NT2/D1 (cell line): ENCODE measurements around the gene ULK1.

ENCODE experiments used
- DNase-seq: peaks from one replicate; pipeline ENCODE4 v3.0.0-alpha.2; 2011; ENCODE audit warnings: low read depth, low spot score
- H3K27me3 ChIP-seq: 2 replicates; pipeline ENCODE4 v1.6.0; 2011; ENCODE audit warnings: mild to moderate bottlenecking; ENCODE audit not compliant: insufficient read length, insufficient read depth
- H3K36me3 ChIP-seq: 2 replicates; pipeline ENCODE4 v1.6.1; 2011; ENCODE audit warnings: mild to moderate bottlenecking, low read length, mixed read lengths; ENCODE audit not compliant: insufficient read depth, insufficient read length
- H3K4me1 ChIP-seq: 2 replicates; pipeline ENCODE4 v1.5.1; 2011; ENCODE audit not compliant: insufficient read depth, insufficient read length
- H3K4me3 ChIP-seq: 2 replicates; pipeline ENCODE4 v1.5.1; 2011; ENCODE audit warnings: low read depth; ENCODE audit not compliant: insufficient read length
- H3K9ac ChIP-seq: 2 replicates; pipeline ENCODE4 v1.6.0; 2011; ENCODE audit warnings: low read depth; ENCODE audit not compliant: insufficient read length
- H3K9me3 ChIP-seq: 2 replicates; pipeline ENCODE4 v1.5.1; 2011; ENCODE audit warnings: mild to moderate bottlenecking, low read length; ENCODE audit not compliant: insufficient read depth
- SUZ12 ChIP-seq: IDR thresholded peaks from 2 replicates; pipeline ENCODE4 v1.6.1; 2011; ENCODE audit not compliant: insufficient read length, insufficient read depth; ENCODE audit errors: extremely low read depth
- YY1 ChIP-seq: IDR thresholded peaks from 2 replicates; pipeline ENCODE4 v1.6.1; 2011; ENCODE audit not compliant: insufficient read length, insufficient read depth
- ZNF274 ChIP-seq: IDR thresholded peaks from 2 replicates; pipeline ENCODE4 v1.6.1; 2011; ENCODE audit warnings: mild to moderate bottlenecking, low read depth, low read length

Gene ULK1

GRCh38 chr12:131929581-131930456, 35.4 kb downstream of the ULK1 start:
- Histone ChIP-seq H3K9ac (peak overlapping the region; percentile 94), H3K4me3 (peak overlapping the region; percentile 98), H3K27me3 (no peaks in the 10 kb centered on the region), H3K4me1 (peaks cover 8% of the 10 kb centered on the region), H3K9me3 (peaks cover 11% of the 10 kb centered on the region; the same call in 1 of the 2 replicates), H3K36me3 (peaks cover 51% of the 10 kb centered on the region)
- no peak for DNase-seq
- TF ChIP-seq ZNF274, result no peak
- no peak for TF ChIP-seq YY1

- no peaks in the 10 kb centered on the region for H3K27me3 ChIP-seq
- DNase-seq, result no peak
- H3K9ac ChIP-seq, result peak overlapping the region; percentile 94
- H3K36me3 ChIP-seq, result peaks cover 57% of the 10 kb centered on the region
- H3K9me3 ChIP-seq, result peaks cover 11% of the 10 kb centered on the region; the same call in 1 of the 2 replicates
- TF ChIP-seq SUZ12 (no peak), YY1 (no peak), ZNF274 (no peak)
- H3K4me3 ChIP-seq, result peak overlapping the region; percentile 98
- peaks cover 8% of the 10 kb centered on the region for H3K4me1 ChIP-seq
Measured at GRCh38 chr12:131930510-131930909, 36.1 kb downstream of the ULK1 start.

GRCh38 chr12:131933387-131933786, 39.0 kb downstream of the ULK1 start:
- Histone ChIP-seq H3K27me3 (no peaks in the 10 kb centered on the region), H3K9ac (no peak overlapping the region), H3K4me1 (peaks cover 3% of the 10 kb centered on the region), H3K9me3 (no peaks in the 10 kb centered on the region), H3K4me3 (no peak overlapping the region), H3K36me3 (peaks cover 85% of the 10 kb centered on the region)
- DNase-seq, result no peak
- no peak for TF ChIP-seq SUZ12
- no peak for TF ChIP-seq ZNF274
- no peak for TF ChIP-seq YY1

GRCh38 chr12:131934535-131934934, 40.1 kb downstream of the ULK1 start:
- peaks cover 96% of the 10 kb centered on the region for H3K36me3 ChIP-seq
- TF ChIP-seq ZNF274 (no peak), YY1 (no peak), SUZ12 (no peak)
- DNase-seq, result no peak
- H3K9ac ChIP-seq, result no peak overlapping the region
- H3K9me3 ChIP-seq, result no peaks in the 10 kb centered on the region
- H3K27me3 ChIP-seq, result no peaks in the 10 kb centered on the region
- H3K4me3 ChIP-seq, result no peak overlapping the region
- H3K4me1 ChIP-seq, result peaks cover 3% of the 10 kb centered on the region

GRCh38 chr12:131938082-131938481, 43.7 kb downstream of the ULK1 start:
- DNase-seq, result no peak
- Histone ChIP-seq H3K36me3 (peaks cover 93% of the 10 kb centered on the region), H3K9me3 (no peaks in the 10 kb centered on the region), H3K4me3 (no peak overlapping the region), H3K9ac (no peak overlapping the region), H3K27me3 (no peaks in the 10 kb centered on the region), H3K4me1 (peaks cover 2% of the 10 kb centered on the region)
- TF ChIP-seq SUZ12 (no peak), ZNF274 (no peak), YY1 (no peak)

GRCh38 chr12:131939007-131939406, 44.6 kb downstream of the ULK1 start:
- no peak for TF ChIP-seq ZNF274
- TF ChIP-seq SUZ12, result no peak
- no peak for TF ChIP-seq YY1
- peaks cover 93% of the 10 kb centered on the region for H3K36me3 ChIP-seq
- H3K27me3 ChIP-seq, result no peaks in the 10 kb centered on the region
- H3K4me3 ChIP-seq, result no peak overlapping the region
- H3K9ac ChIP-seq, result no peak overlapping the region
- no peak for DNase-seq
- H3K9me3 ChIP-seq, result no peaks in the 10 kb centered on the region
- peaks cover 2% of the 10 kb centered on the region for H3K4me1 ChIP-seq

- peaks cover 2% of the 10 kb centered on the region for H3K4me1 ChIP-seq
- TF ChIP-seq YY1 (no peak), SUZ12 (no peak), ZNF274 (no peak)
- DNase-seq, result no peak
- no peaks in the 10 kb centered on the region; the same call in 1 of the 2 replicates for H3K9me3 ChIP-seq
- H3K27me3 ChIP-seq, result no peaks in the 10 kb centered on the region
- no peak overlapping the region for H3K4me3 ChIP-seq
- peaks cover 93% of the 10 kb centered on the region for H3K36me3 ChIP-seq
- no peak overlapping the region for H3K9ac ChIP-seq
Measured at GRCh38 chr12:131940141-131940547, 45.7 kb downstream of the ULK1 start.
